Astrocyte (in vitro differentiated cells and primary cell): ENCODE measurements around the gene MICAL3.

ENCODE experiments used
- CTCF ChIP-seq: IDR thresholded peaks from 2 replicates; pipeline ENCODE4 v1.5.1; 2011; ENCODE audit warnings: low read depth, mild to moderate bottlenecking, inconsistent platforms, low read length, moderate library complexity; ENCODE audit not compliant: insufficient read depth
- EZH2 ChIP-seq: IDR thresholded peaks from 2 replicates; pipeline ENCODE4 v1.6.1; 2012; ENCODE audit warnings: mild to moderate bottlenecking, low read length, inconsistent platforms; ENCODE audit not compliant: insufficient read depth

DNA sequence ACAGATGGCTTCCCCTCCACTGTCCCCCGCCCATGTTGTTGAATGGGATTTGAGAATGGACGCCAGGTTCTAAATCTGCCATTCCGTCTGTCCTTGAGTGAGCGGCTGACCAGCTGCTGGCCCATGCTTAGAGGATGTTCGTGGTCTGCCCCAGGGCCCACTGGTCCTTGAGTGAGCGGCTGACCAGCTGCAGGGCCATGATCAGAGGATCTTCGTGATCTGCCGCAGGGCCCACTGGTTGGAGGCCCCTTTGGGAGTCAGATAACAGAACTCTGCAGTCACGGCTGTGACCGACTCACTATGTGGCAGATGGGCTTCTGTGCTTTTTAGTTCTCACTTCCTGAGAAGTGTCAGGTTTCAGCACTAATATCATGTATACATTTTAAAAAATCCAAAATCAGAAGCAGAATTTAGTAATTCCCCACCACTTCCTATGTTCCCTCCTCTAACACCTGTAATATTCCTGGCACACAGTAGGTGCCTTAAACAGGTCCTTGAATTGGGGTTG is 54.1 kb downstream of the MICAL3 start:
- no peak for TF ChIP-seq CTCF
- TF ChIP-seq EZH2 = no peak
